T-helper 17 cell (primary cell): Measurements from ENCODE around the gene KCNE1. TPM values are rescaled to one million over a fixed set of nuclear protein-coding genes. Genes with fewer than 3 reads are reported as not detected.

Experiments used
- ATAC-seq: fragments of 150-1000 bp; cut with Tn5 transposase; 2 replicates; pipeline ENCODE4 v1.10.0; 2021; ENCODE audit warnings: mild to moderate bottlenecking, moderate library complexity
- DNase-seq, 3 donors: peaks; one replicate each; pipeline versions ENCODE4 v3.0.0 to v3.0.0-alpha.2; 2020 to 2021
- H3K9me3 ChIP-seq: one replicate; pipeline ENCODE4 v1.7.0; 2013; ENCODE audit warnings: low read length, mild to moderate bottlenecking; ENCODE audit not compliant: control insufficient read depth, poor library complexity, severe bottlenecking
- H3K27ac Mint-ChIP-seq: one replicate; pipeline ENCODE4 v1.8.0; 2022; ENCODE audit warnings: mild to moderate bottlenecking, moderate library complexity, mixed read lengths
- H3K27me3 Mint-ChIP-seq: one replicate; pipeline ENCODE4 v1.8.0; 2022; ENCODE audit warnings: mixed read lengths
- H3K36me3 Mint-ChIP-seq: one replicate; pipeline ENCODE4 v1.8.0; 2022; ENCODE audit warnings: low read depth, mixed read lengths
- H3K4me1 Mint-ChIP-seq: one replicate; pipeline ENCODE4 v1.8.0; 2022; ENCODE audit warnings: mild to moderate bottlenecking, mixed read lengths
- H3K4me3 Mint-ChIP-seq: one replicate; pipeline ENCODE4 v1.8.0; 2022; ENCODE audit warnings: mild to moderate bottlenecking, moderate library complexity, mixed read lengths
- total RNA-seq, 4 donors: library from RNA in 2 of 4; stranded (reverse) in 2 of 4; gene quantifications; one replicate each; pipeline ENCODE4 v1.2.3 and lab custom pipeline; 2022 to 2026

KCNE1 gene
- total RNA-seq, 2 donors from 2014 or later = 0.37 TPM; not detected in 1

GRCh38 chr21:34548781-34549376, 36.9 kb upstream of the KCNE1 start:
- Mint-ChIP-seq H3K4me1 (peaks cover 2% of the 10 kb centered on the region), H3K27me3 (no peaks in the 10 kb centered on the region), H3K36me3 (no peaks in the 10 kb centered on the region), H3K4me3 (no peak overlapping the region), H3K27ac (no peak overlapping the region)
- DNase-seq (no peak), ATAC-seq (no peak)
- H3K9me3 ChIP-seq = no peaks in the 10 kb centered on the region

GRCh38 chr21:34546542-34546941, 34.5 kb upstream of the KCNE1 start:
- no peaks in the 10 kb centered on the region for H3K9me3 ChIP-seq
- no peak for DNase-seq
- Mint-ChIP-seq H3K27me3 (no peaks in the 10 kb centered on the region), H3K4me3 (no peak overlapping the region), H3K27ac (no peak overlapping the region), H3K4me1 (peaks cover 2% of the 10 kb centered on the region), H3K36me3 (no peaks in the 10 kb centered on the region)
- ATAC-seq = no peak

- Mint-ChIP-seq H3K36me3 (no peaks in the 10 kb centered on the region), H3K27ac (no peak overlapping the region), H3K4me1 (peaks cover 2% of the 10 kb centered on the region), H3K4me3 (no peak overlapping the region), H3K27me3 (no peaks in the 10 kb centered on the region)
- DNase-seq = no peak
- ATAC-seq = peak; percentile 39
- no peaks in the 10 kb centered on the region for H3K9me3 ChIP-seq
Measured at GRCh38 chr21:34545079-34545884, 33.3 kb upstream of the KCNE1 start.

- Mint-ChIP-seq H3K4me3 (no peak overlapping the region), H3K4me1 (peaks cover 6% of the 10 kb centered on the region), H3K27ac (no peak overlapping the region), H3K36me3 (peaks cover 3% of the 10 kb centered on the region), H3K27me3 (no peaks in the 10 kb centered on the region)
- H3K9me3 ChIP-seq = no peaks in the 10 kb centered on the region
- peak in 1 of 3 donors; percentile 15 for DNase-seq
- ATAC-seq = peak; percentile 55
Measured at GRCh38 chr21:34544032-34544496, 32.1 kb upstream of the KCNE1 start.

- ATAC-seq = no peak
- H3K27me3 Mint-ChIP-seq = no peaks in the 10 kb centered on the region
- no peaks in the 10 kb centered on the region for H3K9me3 ChIP-seq
- H3K4me3 Mint-ChIP-seq = no peak overlapping the region
- peaks cover 6% of the 10 kb centered on the region for H3K4me1 Mint-ChIP-seq
- peaks cover 3% of the 10 kb centered on the region for H3K36me3 Mint-ChIP-seq
- no peak for DNase-seq
- H3K27ac Mint-ChIP-seq = no peak overlapping the region
Measured at GRCh38 chr21:34543017-34543416, 31.0 kb upstream of the KCNE1 start.

- ATAC-seq = no peak
- Mint-ChIP-seq H3K4me1 (peaks cover 4% of the 10 kb centered on the region), H3K4me3 (no peak overlapping the region), H3K36me3 (peaks cover 3% of the 10 kb centered on the region), H3K27ac (no peak overlapping the region), H3K27me3 (no peaks in the 10 kb centered on the region)
- no peaks in the 10 kb centered on the region for H3K9me3 ChIP-seq
- DNase-seq = no peak
Measured at GRCh38 chr21:34540206-34540605, 28.2 kb upstream of the KCNE1 start.

GRCh38 chr21:34537838-34538237, 25.8 kb upstream of the KCNE1 start:
- H3K4me1 Mint-ChIP-seq = peaks cover 6% of the 10 kb centered on the region
- no peaks in the 10 kb centered on the region for H3K9me3 ChIP-seq
- no peaks in the 10 kb centered on the region for H3K27me3 Mint-ChIP-seq
- DNase-seq (no peak), ATAC-seq (no peak)
- H3K36me3 Mint-ChIP-seq = peaks cover 5% of the 10 kb centered on the region
- no peak overlapping the region for H3K4me3 Mint-ChIP-seq
- no peak overlapping the region for H3K27ac Mint-ChIP-seq

- H3K27ac Mint-ChIP-seq = no peak overlapping the region
- H3K36me3 Mint-ChIP-seq = peaks cover 5% of the 10 kb centered on the region
Measured at GRCh38 chr21:34536820-34537219, 24.8 kb upstream of the KCNE1 start.

GRCh38 chr21:34536311-34536710, 24.3 kb upstream of the KCNE1 start:
- ATAC-seq = no peak
- Mint-ChIP-seq H3K36me3 (peaks cover 5% of the 10 kb centered on the region), H3K4me1 (peaks cover 9% of the 10 kb centered on the region), H3K27me3 (no peaks in the 10 kb centered on the region), H3K27ac (no peak overlapping the region), H3K4me3 (no peak overlapping the region)
- DNase-seq = no peak
- no peaks in the 10 kb centered on the region for H3K9me3 ChIP-seq

More at GRCh38 chr21:34536820-34537219, 24.8 kb upstream of the KCNE1 start:
- no peak overlapping the region for H3K4me3 Mint-ChIP-seq
- no peaks in the 10 kb centered on the region for H3K9me3 ChIP-seq
- peaks cover 9% of the 10 kb centered on the region for H3K4me1 Mint-ChIP-seq
- no peaks in the 10 kb centered on the region for H3K27me3 Mint-ChIP-seq
- ATAC-seq (no peak), DNase-seq (no peak)

GRCh38 chr21:34535886-34536285, 23.9 kb upstream of the KCNE1 start:
- no peak for ATAC-seq
- H3K27ac Mint-ChIP-seq = no peak overlapping the region
- H3K4me1 Mint-ChIP-seq = peaks cover 9% of the 10 kb centered on the region
- no peak overlapping the region for H3K4me3 Mint-ChIP-seq
- H3K36me3 Mint-ChIP-seq = peaks cover 5% of the 10 kb centered on the region
- H3K27me3 Mint-ChIP-seq = no peaks in the 10 kb centered on the region
- DNase-seq = no peak
- no peaks in the 10 kb centered on the region for H3K9me3 ChIP-seq

GRCh38 chr21:34534522-34534921, 22.5 kb upstream of the KCNE1 start:
- ATAC-seq (no peak), DNase-seq (no peak)
- H3K4me3 Mint-ChIP-seq = no peak overlapping the region
- no peaks in the 10 kb centered on the region for H3K9me3 ChIP-seq
- H3K27me3 Mint-ChIP-seq = no peaks in the 10 kb centered on the region
- H3K4me1 Mint-ChIP-seq = peaks cover 5% of the 10 kb centered on the region
- peaks cover 2% of the 10 kb centered on the region for H3K36me3 Mint-ChIP-seq
- no peak overlapping the region for H3K27ac Mint-ChIP-seq

GRCh38 chr21:34533938-34534337, 21.9 kb upstream of the KCNE1 start:
- peaks cover 5% of the 10 kb centered on the region for H3K4me1 Mint-ChIP-seq
- DNase-seq (no peak), ATAC-seq (no peak)
- no peak overlapping the region for H3K4me3 Mint-ChIP-seq
- H3K27ac Mint-ChIP-seq = no peak overlapping the region
- peaks cover 2% of the 10 kb centered on the region for H3K36me3 Mint-ChIP-seq
- H3K27me3 Mint-ChIP-seq = no peaks in the 10 kb centered on the region
- H3K9me3 ChIP-seq = no peaks in the 10 kb centered on the region

- ATAC-seq (no peak), DNase-seq (no peak)
- peaks cover 5% of the 10 kb centered on the region for H3K4me1 Mint-ChIP-seq
- no peaks in the 10 kb centered on the region for H3K27me3 Mint-ChIP-seq
- no peaks in the 10 kb centered on the region for H3K9me3 ChIP-seq
- no peak overlapping the region for H3K4me3 Mint-ChIP-seq
- H3K36me3 Mint-ChIP-seq = peaks cover 2% of the 10 kb centered on the region
- H3K27ac Mint-ChIP-seq = no peak overlapping the region
Measured at GRCh38 chr21:34531399-34531798, 19.4 kb upstream of the KCNE1 start.

- Mint-ChIP-seq H3K27ac (no peak overlapping the region), H3K4me3 (no peak overlapping the region), H3K36me3 (peaks cover 2% of the 10 kb centered on the region), H3K27me3 (no peaks in the 10 kb centered on the region), H3K4me1 (peaks cover 5% of the 10 kb centered on the region)
- no peak for DNase-seq
- H3K9me3 ChIP-seq = no peaks in the 10 kb centered on the region
- ATAC-seq = no peak
Measured at GRCh38 chr21:34530261-34530660, 18.3 kb upstream of the KCNE1 start.
